C4-2B (cell line): ENCODE results near the gene DNAJC7.

Source experiments
- CTCF ChIP-seq: fragments of 450-650 bp; conservative IDR thresholded peaks from 2 replicates; pipeline ENCODE4 v1.5.1; 2017; ENCODE audit warnings: mild to moderate bottlenecking
- ZFX ChIP-seq: fragments of 450-650 bp; IDR thresholded peaks from 2 replicates; pipeline ENCODE4 v1.6.1; 2017

GRCh38 chr17:41939693-41940090 is 77.5 kb downstream of the DNAJC7 start:
- TF ChIP-seq CTCF = no peak
- no peak for TF ChIP-seq ZFX
